Fibroblast of pulmonary artery (primary cell): ENCODE measurements around the gene DPM2.

ENCODE experiments used
- DNase-seq: peaks from one replicate; pipeline ENCODE4 v3.0.0-alpha.2; 2010; ENCODE audit warnings: low read depth
- H3K4me3 ChIP-seq: replicated peaks from 2 replicates; pipeline ENCODE4 v1.5.1; 2011; ENCODE audit warnings: low read depth, mild to moderate bottlenecking, control low read depth, low read length, moderate library complexity
- TF ChIP-seq, protein P1 (sequence below): IDR thresholded peaks from 2 replicates; pipeline ENCODE4 v1.5.1; 2011; ENCODE audit warnings: mild to moderate bottlenecking, control low read depth, low read length, inconsistent platforms; ENCODE audit errors: missing control alignments

DPM2 gene

DNA sequence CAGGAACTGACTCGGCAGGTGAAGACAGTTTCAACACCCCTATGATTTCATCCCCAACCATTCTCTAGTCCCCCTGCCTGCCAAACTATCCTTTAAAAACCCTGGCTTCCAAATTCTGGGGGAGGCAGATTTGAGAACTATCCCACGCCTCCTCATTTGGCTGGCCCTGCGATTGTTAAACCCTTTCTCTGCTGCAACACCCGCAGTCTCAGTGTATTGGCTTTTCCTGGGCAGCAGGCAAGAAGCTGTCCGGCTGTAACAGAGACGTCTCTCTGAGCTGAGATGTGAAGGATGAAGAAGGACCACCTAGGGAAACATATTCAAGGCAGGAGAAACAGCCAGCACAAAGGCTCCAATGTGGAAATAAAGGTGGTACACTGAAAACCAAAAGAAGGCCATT, 44.8 kb downstream of the DPM2 start:
- no peak overlapping the region for H3K4me3 ChIP-seq
- TF ChIP-seq, protein P1, sequence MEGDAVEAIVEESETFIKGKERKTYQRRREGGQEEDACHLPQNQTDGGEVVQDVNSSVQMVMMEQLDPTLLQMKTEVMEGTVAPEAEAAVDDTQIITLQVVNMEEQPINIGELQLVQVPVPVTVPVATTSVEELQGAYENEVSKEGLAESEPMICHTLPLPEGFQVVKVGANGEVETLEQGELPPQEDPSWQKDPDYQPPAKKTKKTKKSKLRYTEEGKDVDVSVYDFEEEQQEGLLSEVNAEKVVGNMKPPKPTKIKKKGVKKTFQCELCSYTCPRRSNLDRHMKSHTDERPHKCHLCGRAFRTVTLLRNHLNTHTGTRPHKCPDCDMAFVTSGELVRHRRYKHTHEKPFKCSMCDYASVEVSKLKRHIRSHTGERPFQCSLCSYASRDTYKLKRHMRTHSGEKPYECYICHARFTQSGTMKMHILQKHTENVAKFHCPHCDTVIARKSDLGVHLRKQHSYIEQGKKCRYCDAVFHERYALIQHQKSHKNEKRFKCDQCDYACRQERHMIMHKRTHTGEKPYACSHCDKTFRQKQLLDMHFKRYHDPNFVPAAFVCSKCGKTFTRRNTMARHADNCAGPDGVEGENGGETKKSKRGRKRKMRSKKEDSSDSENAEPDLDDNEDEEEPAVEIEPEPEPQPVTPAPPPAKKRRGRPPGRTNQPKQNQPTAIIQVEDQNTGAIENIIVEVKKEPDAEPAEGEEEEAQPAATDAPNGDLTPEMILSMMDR, result no peak
- DNase-seq, result no peak

DNA sequence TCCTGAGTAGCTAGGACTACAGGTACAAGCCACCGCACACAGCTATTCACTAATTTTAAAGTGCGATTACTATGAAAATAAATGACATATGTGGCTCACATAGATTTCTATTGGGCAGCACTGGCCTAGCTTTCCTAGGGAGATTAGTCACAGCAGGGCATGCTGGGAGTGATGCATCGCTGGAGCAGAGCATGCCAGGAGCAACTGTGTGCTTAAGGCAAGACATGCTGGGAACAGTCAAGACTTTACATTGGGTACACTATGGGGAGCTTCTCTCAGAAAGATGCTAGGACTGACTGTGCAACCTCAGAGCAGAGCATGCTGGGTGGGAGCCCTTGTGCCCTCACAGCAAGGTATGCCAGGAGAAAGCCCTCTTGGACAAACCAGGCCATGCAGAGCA, 47.6 kb downstream of the DPM2 start:
- DNase-seq, result no peak
- no peak overlapping the region for H3K4me3 ChIP-seq
- TF ChIP-seq, protein P1, result no peak

DNA sequence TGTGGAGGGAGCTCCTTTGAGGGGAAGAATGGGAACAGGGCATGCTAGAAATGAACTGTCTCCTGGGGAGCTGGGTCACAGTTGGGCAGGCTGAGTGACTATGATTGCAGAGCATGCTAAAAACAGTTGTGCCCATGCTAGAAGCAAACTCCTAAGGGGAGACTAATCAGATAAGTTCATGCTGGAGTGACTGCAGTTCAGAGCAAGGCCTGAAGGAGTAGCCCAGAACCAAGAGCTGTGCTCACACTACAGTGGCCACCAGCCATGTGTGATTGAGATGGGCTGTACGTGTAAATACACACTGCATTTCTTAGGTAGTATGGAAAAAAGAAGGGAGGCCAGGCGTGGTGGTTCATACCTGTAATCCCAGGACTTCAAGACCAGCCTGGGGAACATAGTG, 49.9 kb downstream of the DPM2 start:
- H3K4me3 ChIP-seq, result no peak overlapping the region
- TF ChIP-seq, protein P1, result peak; percentile 22
- no peak for DNase-seq

DNA sequence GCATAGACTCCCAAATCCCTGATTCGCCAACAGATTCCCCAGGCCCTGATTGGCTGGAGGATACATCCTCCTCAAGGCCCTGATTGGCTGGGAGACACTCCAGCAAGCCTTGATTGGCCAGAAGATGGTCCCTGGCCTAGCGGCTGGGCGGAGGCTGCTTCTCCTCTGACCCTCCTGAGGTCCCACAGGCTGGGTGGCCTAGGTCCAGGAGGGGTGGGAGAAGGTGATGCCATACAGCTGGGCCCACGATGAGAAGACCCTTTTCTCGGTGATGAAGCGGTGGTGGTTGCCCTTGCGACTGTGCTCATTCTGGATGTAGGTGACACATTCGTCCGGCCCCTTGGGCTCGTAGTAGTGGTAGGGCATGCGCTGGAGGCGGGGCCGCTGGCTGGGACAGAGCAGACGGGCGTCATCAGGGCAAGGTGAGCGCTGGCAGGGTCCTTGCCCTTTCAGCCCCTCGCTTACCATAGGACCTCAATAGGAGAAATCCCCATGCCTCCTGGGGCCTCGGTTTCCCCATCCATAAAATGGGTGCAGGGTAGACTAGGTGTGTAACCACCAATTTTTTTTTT, 51.2 kb downstream of the DPM2 start:
- DNase-seq, result no peak
- no peak overlapping the region for H3K4me3 ChIP-seq
- TF ChIP-seq, protein P1, result no peak

DNA sequence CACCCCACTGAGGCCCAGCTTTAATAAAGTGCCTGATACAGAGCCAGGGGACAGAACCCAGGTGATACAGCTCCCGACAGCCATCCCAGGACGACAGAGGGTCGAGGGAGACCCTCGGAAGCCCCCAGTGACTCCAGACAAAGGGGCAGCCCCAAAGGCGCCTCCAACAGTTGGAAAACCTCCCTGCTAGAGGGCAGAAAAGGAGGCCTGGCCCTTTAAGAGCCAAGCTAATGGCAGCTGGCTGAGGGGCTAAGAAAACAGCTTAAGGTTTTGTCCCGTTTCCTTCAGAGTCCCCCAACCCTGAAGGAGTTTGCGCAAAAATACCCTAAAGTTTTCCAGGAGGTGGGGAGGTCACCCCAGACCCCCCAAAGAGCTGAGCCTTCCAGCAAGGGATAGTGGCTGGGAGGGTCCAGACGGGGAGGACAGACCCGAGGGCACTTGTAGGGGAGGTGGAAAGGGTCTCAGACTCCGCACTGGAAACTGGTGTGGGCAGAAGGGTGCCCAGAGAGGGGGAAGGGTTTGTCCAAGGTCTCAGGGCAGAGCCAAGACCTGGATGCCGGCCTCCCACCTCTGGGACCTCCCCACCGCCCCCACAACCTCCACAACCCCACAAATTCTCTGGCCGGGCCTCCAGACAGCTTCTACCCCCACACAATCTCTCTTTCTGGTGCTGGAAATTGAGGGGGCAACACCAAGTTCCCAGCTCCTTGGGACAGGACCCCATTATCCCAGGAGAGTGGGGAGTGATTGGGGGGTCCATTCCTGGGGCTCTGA, 52.0 kb downstream of the DPM2 start:
- TF ChIP-seq, protein P1, result no peak
- H3K4me3 ChIP-seq, result no peak overlapping the region
- DNase-seq, result no peak
